ENCODE results near the gene SIX2.

Gene SIX2

GRCh38 chr2:45014831-45015230 lies 5.6 kb upstream of the SIX2 start:
- no peak for DNase-seq

DNA sequence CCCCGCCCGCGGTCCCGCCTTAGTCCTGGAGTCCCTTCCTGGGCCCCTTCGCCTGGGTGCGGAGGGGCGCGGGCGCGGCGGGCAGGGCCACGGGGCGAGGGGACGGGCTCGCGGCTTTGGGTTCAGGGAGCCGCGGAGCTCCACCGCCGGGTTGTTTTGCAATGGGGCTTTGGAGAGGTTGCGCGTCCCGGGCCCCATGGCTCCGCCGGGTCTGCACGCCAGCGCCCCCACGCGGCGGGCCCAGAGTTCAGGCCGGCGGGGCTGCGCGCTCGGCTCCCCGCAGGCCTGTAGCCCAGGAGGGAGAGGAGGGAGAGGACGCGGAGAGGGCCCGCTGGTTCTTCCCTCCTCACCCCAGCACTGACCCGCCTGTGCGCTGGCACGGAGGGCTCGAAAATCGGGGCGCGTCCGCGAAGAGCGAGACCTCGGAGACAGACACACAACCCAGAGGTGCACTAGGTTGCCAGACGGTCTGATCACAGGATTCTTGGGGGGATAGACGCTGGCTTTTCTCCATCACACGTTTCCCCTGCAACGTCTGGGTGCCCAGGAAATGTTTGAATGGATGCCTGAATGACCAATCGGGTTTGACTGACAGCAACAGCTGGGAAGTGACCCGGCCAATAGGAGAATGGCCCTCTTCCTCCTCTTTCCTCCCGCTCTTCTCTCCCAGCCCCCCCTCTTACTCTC lies 4.9 kb upstream of the SIX2 start:
- no peak for DNase-seq

DNA sequence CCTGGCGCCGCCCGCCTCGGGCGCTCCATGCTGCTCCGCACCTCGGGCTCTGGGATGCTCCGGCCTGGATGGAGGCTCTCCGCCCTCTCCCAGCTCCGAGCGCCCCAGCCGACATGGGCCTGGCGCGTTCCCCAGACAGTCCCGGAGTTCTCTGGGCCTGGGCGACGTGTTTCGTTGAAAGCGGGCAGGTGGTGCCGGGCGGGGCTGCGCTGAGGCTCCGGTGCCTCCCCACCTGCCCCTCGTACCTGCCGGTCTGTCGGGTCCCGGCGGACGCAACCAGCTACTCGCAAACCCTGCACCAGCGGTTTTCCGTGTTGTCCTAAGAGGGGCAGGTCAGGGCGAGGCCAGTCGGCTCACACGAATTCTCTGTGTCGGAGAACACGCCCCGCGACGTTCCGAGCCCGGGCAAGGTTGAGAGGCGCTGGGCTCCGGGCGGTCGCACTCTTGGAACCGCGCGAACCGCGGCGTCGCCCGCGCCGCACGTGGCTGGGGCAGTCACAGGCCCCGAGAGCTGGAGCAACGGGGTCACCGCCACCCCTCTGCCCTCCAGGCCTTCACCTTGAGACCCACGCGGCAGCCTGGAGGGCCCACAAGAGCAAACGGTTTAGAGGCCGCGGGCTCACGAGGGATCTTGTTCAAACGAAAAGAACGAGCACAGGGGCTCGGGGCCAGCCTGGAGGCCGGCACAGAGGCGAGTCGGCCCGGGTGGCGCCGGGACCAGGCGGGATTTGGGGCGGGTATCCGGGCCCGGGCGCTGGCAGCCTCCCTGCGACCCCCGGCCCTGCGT lies 4.2 kb upstream of the SIX2 start:
- DNase-seq = no peak

- no peak for DNase-seq
Observed at GRCh38 chr2:45012733-45013132, 3.5 kb upstream of the SIX2 start.

DNA sequence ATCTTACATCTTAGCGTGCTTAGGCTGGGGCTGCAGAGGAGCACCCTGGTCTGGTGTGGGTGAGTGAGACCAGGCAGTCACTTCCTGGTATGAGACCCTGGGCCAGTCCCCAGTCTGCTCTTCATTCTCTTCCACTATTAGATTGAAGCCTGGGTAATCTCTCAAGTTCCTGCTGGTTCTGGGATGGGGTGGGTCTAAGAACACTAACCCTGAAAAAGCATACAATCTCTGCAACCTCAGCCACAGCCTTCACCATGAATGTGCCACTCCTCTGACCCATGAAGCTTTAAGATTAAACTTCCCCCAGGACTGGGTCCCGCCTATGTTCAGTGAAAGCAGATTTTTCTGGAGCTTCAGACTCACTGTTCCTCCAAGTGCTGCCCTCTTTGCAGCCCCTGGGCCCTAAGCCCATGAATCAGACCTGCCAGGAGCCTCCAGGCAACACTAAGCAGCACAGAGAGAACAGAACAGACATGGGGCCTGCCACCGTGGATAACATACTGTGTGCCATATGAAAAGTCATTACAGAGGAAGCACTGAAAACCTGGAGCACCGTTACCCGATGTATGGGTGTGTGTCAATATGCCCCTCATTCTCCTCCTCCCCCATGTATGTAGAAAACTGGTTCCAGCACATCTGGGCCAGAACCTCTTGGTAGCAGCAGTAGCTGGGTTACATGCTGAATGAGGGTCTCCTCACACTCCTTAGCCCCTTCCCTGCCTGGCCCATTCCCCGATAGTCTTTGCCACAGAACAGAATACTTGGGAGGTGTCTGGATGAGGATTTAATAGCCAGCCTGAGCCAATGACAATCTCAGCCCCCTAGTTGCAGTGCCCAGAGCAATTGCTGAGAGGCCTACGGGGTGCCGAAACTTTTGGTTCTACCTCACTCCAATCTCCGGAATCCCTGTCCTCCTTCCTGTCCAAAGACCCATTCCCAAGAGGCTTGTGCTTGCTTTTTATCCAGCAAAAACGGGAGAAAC lies 2.7 kb upstream of the SIX2 start:
- DNase-seq = no peak

DNA sequence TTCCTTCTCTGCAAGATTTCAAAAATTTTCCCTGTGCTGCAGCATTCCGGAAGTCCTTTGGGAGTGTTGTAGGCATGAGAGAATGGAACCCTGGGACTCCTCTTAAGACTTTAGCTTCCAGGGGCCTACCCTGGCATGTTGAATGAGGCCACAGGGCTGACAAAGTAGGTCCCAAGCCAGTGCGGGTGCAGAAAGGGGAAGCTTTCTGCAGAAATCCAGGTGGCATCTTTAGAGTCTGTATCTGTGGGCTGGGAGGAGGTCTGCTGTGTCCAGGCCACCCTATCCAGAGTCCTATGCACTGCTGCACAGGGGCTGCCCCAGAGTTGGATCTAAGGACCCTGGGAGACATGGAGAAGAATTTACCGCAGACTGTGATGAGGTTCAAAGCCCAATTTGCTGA lies 1.9 kb upstream of the SIX2 start:
- no peak for DNase-seq

DNA sequence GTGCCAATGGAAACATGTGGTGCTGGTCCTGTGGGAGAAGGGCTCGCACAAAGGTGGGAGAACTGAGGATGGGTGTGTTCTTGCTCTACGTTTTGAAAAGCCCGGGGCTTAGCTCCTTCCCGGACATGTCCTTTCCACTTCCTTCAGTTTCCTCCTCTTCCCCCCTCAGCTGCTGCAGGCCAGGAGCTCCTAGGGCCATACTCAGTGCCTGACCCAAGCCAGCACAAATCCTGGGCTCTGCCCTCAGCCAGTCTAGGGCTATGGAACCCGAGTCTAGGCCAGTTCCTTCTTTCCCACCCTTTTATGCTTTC lies 1.4 kb upstream of the SIX2 start:
- no peak for DNase-seq

GRCh38 chr2:45009928-45010701 lies 863 bp upstream of the SIX2 start:
- DNase-seq = no peak

DNA sequence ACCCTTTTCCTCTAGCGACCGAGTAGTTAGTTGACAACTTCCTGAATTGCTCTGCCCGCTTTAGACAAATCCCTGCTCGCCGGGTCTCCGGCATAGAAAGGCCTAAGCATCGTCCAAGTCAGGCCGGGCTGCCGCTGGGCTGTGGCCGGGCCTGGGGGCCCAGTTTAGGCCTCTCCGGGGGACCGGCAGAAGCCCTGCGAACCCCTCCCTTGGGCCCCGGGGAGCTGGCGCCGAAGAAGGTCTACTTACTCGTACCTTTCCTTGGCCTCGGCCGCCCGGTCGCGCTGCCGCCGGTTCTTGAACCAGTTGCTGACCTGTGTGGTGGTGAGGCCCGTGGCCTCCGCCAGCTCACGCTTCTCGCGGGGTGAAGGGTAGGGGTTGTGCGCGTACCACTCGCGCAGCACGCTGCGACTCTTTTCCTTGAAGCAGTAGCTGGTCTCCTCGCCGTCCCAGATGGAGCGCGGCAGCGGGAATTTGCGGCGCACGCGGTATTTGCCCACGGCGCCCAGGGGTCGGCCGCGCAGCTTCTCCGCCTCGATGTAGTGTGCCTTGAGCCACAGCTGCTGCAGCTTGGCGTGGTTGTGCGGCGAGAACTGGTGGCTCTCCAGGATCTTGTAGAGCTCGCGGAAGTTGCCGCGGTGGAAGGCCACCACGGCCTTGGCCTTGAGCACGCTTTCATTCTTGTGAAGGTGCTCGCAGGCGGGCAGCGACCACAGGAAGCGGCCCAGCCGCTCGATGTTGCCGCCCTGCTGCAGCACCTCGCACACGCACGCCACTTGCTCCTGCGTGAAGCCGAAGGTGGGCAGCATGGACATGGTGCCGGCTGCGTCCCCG lies 739 bp downstream of the SIX2 start:
- no peak for DNase-seq

DNA sequence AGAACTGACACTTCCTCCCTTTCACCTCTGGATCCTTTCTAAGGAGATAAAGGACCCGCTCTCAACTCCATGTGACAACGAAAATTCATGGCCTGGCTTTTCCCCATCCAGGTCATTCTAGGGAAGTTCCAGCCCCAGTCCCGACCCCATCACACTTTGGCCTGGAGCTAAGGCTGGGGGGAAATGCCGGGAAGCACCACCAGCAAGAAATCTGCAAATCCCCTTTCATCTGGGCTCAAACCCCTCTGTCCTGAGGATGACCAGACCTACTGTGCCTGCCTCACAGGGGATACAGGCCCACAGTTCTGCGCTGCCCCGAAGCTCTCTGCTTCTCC lies 1.3 kb downstream of the SIX2 start:
- no peak for DNase-seq

DNA sequence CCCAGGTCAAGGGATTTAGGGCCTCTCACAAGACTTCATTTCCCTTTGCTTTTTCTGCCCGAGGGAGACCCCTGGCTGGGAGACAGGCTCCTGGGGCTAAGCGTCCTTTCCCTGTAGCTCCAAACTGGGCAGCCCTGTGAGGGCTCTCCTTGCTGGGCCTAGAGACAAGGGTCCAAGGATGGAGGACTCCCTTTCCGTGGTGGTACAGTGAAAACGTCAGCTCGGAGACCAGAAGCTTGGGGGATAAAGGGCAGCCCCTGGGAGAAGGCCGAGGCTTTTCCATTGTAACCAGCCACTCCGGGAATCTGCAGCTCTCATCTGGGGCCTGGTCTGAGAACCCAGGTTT lies 2.3 kb downstream of the SIX2 start:
- no peak for DNase-seq

DNA sequence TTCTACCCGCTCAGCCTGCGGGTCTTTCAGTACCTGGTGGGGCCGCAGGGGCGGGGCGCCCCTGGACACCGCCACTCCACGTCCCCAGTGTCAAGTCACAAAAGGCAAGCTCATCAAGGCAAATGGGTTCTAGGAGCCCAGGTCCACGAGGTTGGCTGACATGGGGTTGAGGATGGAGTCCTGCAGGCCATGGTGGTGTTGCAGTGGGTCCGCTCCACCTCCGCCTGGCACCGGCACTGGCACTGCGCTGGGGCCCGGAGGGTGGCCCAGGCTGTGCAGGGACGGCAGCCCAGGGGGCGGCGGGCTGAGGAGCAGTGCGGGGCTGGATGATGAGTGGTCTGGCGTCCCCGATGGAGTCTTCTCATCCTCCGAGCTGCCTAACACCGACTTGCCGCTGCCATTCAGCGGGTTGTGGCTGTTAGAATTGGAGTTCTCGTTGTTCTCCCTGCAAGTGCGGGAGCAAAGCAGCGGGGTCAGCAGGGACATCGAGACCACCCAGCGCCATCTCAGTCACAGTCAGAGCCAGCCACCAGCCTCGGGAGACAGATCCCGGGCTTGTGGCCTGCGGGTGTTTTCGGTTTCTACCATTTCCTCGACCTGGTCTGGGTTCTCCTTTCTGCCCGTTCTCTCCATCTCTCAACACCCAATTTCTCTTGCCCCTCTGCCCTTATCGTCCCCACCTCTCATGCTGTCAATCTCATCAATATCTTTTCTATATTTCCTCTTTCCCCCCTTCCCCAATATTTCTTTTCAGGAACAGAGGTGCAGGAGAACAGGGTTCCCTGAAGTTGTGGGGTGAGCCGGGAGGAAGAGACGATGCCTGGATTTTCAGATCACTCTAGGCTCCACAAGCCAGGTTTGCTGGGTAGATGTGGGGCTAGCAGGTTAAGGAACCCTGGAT lies 3.0 kb downstream of the SIX2 start:
- no peak for DNase-seq

DNA sequence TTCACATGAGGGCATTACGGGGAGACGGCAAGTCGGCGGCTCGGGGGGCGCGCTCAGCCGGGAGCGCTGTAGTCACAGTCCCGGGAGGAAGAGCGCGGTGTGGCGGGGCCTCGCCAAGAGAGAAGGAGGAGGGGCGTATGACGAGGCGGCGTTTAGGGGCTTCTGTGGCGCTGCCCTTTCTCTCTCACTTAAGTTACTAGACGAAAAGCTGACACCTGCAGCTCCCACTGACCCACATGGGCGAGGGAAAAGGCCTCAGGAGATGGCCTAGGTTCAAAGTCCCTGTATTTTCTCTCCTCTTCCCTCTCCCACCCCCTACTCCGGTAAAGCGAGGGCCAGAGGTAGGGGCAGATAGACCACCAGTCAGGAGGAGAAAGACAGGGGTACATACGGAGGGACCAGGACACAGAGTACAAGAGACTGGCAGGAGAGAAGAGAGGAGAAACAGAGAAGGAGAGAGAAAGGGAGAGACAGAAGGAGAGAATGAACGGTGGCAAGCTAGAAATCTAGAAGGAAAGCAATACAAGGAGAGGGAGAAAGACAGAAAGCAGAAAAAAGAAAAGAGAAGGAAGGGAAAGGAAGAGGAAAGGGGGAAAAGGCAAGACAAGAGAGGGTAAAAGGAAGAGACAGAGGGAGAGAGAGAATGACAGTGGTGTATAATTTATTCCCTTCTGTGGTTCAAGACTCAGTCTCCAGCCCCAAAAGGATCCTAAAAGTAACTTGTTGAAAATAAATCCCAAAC lies 3.8 kb downstream of the SIX2 start:
- no peak for DNase-seq

DNA sequence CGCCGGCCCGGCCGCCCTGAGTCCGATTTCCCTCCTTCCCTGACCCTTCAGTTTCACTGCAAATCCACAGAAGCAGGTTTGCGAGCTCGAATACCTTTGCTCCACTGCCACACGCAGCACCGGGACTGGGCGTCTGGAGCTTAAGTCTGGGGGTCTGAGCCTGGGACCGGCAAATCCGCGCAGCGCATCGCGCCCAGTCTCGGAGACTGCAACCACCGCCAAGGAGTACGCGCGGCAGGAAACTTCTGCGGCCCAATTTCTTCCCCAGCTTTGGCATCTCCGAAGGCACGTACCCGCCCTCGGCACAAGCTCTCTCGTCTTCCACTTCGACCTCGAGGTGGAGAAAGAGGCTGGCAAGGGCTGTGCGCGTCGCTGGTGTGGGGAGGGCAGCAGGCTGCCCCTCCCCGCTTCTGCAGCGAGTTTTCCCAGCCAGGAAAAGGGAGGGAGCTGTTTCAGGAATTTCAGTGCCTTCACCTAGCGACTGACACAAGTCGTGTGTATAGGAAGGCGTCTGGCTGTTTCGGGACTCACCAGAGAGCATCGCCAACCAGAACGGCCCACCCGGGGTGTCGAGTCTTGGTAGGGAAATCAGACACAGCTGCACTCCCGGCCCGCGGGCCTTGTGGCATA lies 4.6 kb downstream of the SIX2 start:
- no peak for DNase-seq

DNA sequence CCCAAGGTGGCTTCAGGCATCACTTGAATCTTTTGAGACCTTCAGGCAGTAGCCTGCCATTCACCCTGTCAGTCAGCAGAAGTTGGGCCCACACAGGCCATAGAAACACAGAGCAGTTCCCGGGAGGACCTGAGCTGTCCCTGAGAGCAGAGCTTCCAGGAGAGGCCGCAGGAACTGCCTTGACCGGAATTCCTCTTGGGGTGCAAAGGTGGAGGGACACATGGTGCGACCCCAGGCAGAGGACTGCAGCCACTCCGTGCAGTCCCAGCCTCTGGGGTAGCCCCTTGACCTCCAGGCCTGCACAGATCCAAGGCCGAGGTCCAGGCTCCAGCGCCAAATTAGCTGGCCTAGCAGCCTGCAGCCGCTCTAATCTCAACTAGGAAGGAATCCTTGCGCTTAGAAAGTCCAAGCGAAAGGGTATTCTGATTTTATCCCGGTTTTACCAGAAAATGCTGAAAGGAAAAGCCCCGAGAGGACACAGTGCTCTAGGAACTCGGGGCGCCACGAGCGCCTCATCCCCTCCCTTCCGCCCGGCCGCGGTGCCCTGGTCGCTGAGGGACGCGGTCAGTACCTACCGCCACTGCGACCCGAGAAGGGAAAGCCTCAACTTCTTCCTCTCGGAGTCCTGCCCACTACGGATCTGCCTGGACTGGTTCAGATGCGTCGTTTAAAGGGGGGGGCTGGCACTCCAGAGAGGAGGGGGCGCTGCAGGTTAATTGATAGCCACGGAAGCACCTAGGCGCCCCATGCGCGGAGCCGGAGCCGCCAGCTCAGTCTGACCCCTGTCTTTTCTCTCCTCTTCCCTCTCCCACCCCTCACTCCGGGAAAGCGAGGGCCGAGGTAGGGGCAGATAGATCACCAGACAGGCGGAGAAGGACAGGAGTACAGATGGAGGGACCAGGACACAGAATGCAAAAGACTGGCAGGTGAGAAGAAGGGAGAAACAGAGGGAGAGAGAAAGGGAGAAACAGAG lies 5.4 kb downstream of the SIX2 start:
- DNase-seq = no peak

DNA sequence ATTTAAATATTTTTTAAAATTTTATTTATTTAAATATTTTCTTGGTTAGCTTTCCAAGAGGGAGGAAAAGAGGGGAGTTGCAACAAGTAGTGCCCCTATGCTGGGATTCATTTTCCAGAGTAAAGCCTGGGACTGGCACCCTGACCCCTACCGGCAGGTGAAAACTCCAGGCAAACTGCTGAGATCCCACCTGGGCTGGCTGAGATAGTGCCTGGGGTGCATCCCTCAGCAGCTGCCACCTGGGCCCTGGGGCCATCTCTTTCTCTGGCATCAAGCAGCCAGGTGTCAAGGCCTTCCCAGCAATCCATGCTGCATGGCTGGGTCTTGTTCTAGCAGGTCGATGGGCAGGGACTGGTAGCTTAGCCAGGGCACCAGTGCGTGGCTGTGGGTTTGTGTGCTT lies 6.6 kb downstream of the SIX2 start:
- DNase-seq = no peak

DNA sequence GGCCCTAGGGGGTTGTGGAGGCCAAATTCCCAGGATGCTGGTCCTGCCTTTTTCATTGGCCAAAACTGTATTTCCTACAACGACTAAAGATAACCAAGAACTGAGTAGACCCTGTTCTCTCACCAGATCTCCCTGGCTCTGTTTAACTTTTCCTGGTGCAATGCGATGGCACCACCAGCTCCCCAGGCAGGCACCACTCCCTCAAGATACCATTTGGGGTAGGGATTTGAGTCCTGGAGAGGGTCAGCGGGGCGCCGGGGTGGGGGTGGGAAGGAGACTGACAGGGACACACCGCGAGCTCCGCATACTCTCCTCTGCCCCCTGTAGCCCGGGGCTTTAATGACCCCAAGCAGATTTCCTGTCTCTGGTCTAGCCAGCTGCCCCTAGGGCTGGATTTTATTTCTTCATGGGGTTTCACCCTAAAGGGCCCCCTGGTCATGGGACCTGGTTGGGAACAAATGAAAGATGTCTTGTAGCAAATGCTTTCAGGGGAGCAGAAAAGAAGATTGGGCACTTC lies 7.3 kb downstream of the SIX2 start:
- DNase-seq = no peak

Data from activated naive CD4-positive, alpha-beta T cell treated with anti-CD3 and anti-CD28 coated beads, Interleukin-2, amount 50 U/mL, for 16 hours (primary cell).